ENCODE data around the gene TOP3B.
"Not testable (repeated sequence)": the region's sequence is repeated elsewhere in the genome, so short reads cannot be mapped to it uniquely, and the experiment has no call there.

Gene TOP3B

GRCh38 chr22:21915624-21916308 lies 66.8 kb downstream of the TOP3B start:
- Histone ChIP-seq H3K9me3 (ENCODE audit: control insufficient read depth, low read length) (no peaks in the 10 kb centered on the region), H3K9ac (ENCODE audit: low read length) (no peak overlapping the region), H3K4me2 (ENCODE audit: low read length, poor library complexity, severe bottlenecking) (no peak overlapping the region), H3K27me3 (ENCODE audit: control insufficient read depth in 1 of 2, insufficient read depth in 1 of 2, low read length in 2 of 2) (no peaks in the 10 kb centered on the region), H2BK12ac (ENCODE audit: low read length in 2 of 2) (peak overlapping the region in 1 of 2 experiments; percentile 32), H3K4ac (ENCODE audit: low read depth in 1 of 2, low read length in 2 of 2) (no peak overlapping the region), H2BK5ac (ENCODE audit: low read depth, low read length, poor library complexity, severe bottlenecking) (no peak overlapping the region), H2BK15ac (ENCODE audit: low read depth, poor library complexity, severe bottlenecking) (no peak overlapping the region), H2AK5ac (ENCODE audit: low read length, severe bottlenecking) (no peak overlapping the region), H4K91ac (ENCODE audit: low read length) (no peak overlapping the region), H3K79me1 (replicated peaks; ENCODE audit: low read length, poor library complexity, severe bottlenecking) (no peaks in the 10 kb centered on the region), H3K23ac (ENCODE audit: low read length in 2 of 2) (no peak overlapping the region), H2BK120ac (ENCODE audit: low read depth, low read length) (no peak overlapping the region), H3K36me3 (ENCODE audit: control insufficient read depth in 1 of 2, insufficient read depth in 2 of 2, low read depth in 1 of 2, low read length in 2 of 2) (peaks cover 16 to 18% of the 10 kb centered on the region in 2 experiments), H3K4me1 (ENCODE audit: control insufficient read depth, insufficient read depth, low read depth, low read length) (peaks cover 7% of the 10 kb centered on the region), H4K8ac (ENCODE audit: low read length) (no peak overlapping the region), H3K14ac (ENCODE audit: low read length in 2 of 2) (no peak overlapping the region), H2AFZ (ENCODE audit: low read depth, low read length) (no peak overlapping the region), H3K18ac (ENCODE audit: low read depth in 1 of 2, low read length in 2 of 2) (no peak overlapping the region), H3K27ac (ENCODE audit: low read length, poor library complexity, severe bottlenecking) (no peak overlapping the region), H3K4me3 (ENCODE audit: insufficient read depth in 1 of 2, low read depth in 1 of 2, low read length in 2 of 2) (no peak overlapping the region)
- 86% methylated on average over 4 of the region's 4 CpGs for WGBS
- no peak for DNase-seq

GRCh38 chr22:21914033-21914642 lies 68.4 kb downstream of the TOP3B start:
- H3K14ac ChIP-seq (ENCODE audit: low read length in 2 of 2); H3K4me3 ChIP-seq (ENCODE audit: insufficient read depth in 1 of 2, low read depth in 1 of 2, low read length in 2 of 2); H3K4me1 ChIP-seq (ENCODE audit: control insufficient read depth, insufficient read depth, low read depth, low read length); H2BK12ac ChIP-seq (ENCODE audit: low read length in 2 of 2); H3K9ac ChIP-seq (ENCODE audit: low read length); H3K23ac ChIP-seq (ENCODE audit: low read length in 2 of 2); DNase-seq; H2AK5ac ChIP-seq (ENCODE audit: low read length, severe bottlenecking); H3K27me3 ChIP-seq (ENCODE audit: control insufficient read depth in 1 of 2, insufficient read depth in 1 of 2, low read length in 2 of 2); H4K8ac ChIP-seq (ENCODE audit: low read length); H4K91ac ChIP-seq (ENCODE audit: low read length); H3K4ac ChIP-seq (ENCODE audit: low read depth in 1 of 2, low read length in 2 of 2); H3K4me2 ChIP-seq (ENCODE audit: low read length, poor library complexity, severe bottlenecking); H3K18ac ChIP-seq (ENCODE audit: low read depth in 1 of 2, low read length in 2 of 2); H2BK15ac ChIP-seq (ENCODE audit: low read depth, poor library complexity, severe bottlenecking); H3K79me1 ChIP-seq (replicated peaks; ENCODE audit: low read length, poor library complexity, severe bottlenecking); H3K27ac ChIP-seq (ENCODE audit: low read length, poor library complexity, severe bottlenecking); H3K9me3 ChIP-seq (ENCODE audit: control insufficient read depth, low read length); H2BK120ac ChIP-seq (ENCODE audit: low read depth, low read length); H2BK5ac ChIP-seq (ENCODE audit: low read depth, low read length, poor library complexity, severe bottlenecking); H2AFZ ChIP-seq (ENCODE audit: low read depth, low read length); H3K36me3 ChIP-seq (ENCODE audit: control insufficient read depth in 1 of 2, insufficient read depth in 2 of 2, low read depth in 1 of 2, low read length in 2 of 2): not testable (repeated sequence)
- WGBS, result 100% methylated on average over 5 of the region's 8 CpGs

- not testable (repeated sequence) for H2AFZ ChIP-seq (ENCODE audit: low read depth, low read length); DNase-seq; H3K23ac ChIP-seq (ENCODE audit: low read length in 2 of 2); H3K4me1 ChIP-seq (ENCODE audit: control insufficient read depth, insufficient read depth, low read depth, low read length); H3K9ac ChIP-seq (ENCODE audit: low read length); H3K27ac ChIP-seq (ENCODE audit: low read length, poor library complexity, severe bottlenecking); H2BK12ac ChIP-seq (ENCODE audit: low read length in 2 of 2); H2BK5ac ChIP-seq (ENCODE audit: low read depth, low read length, poor library complexity, severe bottlenecking); H3K4me2 ChIP-seq (ENCODE audit: low read length, poor library complexity, severe bottlenecking); H4K91ac ChIP-seq (ENCODE audit: low read length); H3K4ac ChIP-seq (ENCODE audit: low read depth in 1 of 2, low read length in 2 of 2); H3K18ac ChIP-seq (ENCODE audit: low read depth in 1 of 2, low read length in 2 of 2); H3K27me3 ChIP-seq (ENCODE audit: control insufficient read depth in 1 of 2, insufficient read depth in 1 of 2, low read length in 2 of 2); H4K8ac ChIP-seq (ENCODE audit: low read length); H3K14ac ChIP-seq (ENCODE audit: low read length in 2 of 2); H2BK120ac ChIP-seq (ENCODE audit: low read depth, low read length); H3K4me3 ChIP-seq (ENCODE audit: insufficient read depth in 1 of 2, low read depth in 1 of 2, low read length in 2 of 2); H3K79me1 ChIP-seq (replicated peaks; ENCODE audit: low read length, poor library complexity, severe bottlenecking); H3K36me3 ChIP-seq (ENCODE audit: control insufficient read depth in 1 of 2, insufficient read depth in 2 of 2, low read depth in 1 of 2, low read length in 2 of 2); H3K9me3 ChIP-seq (ENCODE audit: control insufficient read depth, low read length); H2BK15ac ChIP-seq (ENCODE audit: low read depth, poor library complexity, severe bottlenecking); H2AK5ac ChIP-seq (ENCODE audit: low read length, severe bottlenecking)
- 86% methylated on average over 4 of the region's 4 CpGs for WGBS
Measured at GRCh38 chr22:21910367-21910766, 72.2 kb downstream of the TOP3B start.

- Histone ChIP-seq H3K9ac (ENCODE audit: low read length) (no peak overlapping the region), H3K4me1 (ENCODE audit: control insufficient read depth, insufficient read depth, low read depth, low read length) (no peaks in the 10 kb centered on the region), H2BK120ac (ENCODE audit: low read depth, low read length) (no peak overlapping the region), H3K79me1 (replicated peaks; ENCODE audit: low read length, poor library complexity, severe bottlenecking) (no peaks in the 10 kb centered on the region), H3K36me3 (ENCODE audit: control insufficient read depth in 1 of 2, insufficient read depth in 2 of 2, low read depth in 1 of 2, low read length in 2 of 2) (no peaks in the 10 kb centered on the region), H3K4me3 (ENCODE audit: insufficient read depth in 1 of 2, low read depth in 1 of 2, low read length in 2 of 2) (no peak overlapping the region), H3K27ac (ENCODE audit: low read length, poor library complexity, severe bottlenecking) (no peak overlapping the region), H2AFZ (ENCODE audit: low read depth, low read length) (no peak overlapping the region), H2AK5ac (ENCODE audit: low read length, severe bottlenecking) (no peak overlapping the region), H3K4me2 (ENCODE audit: low read length, poor library complexity, severe bottlenecking) (no peak overlapping the region), H4K91ac (ENCODE audit: low read length) (no peak overlapping the region), H3K9me3 (ENCODE audit: control insufficient read depth, low read length) (no peaks in the 10 kb centered on the region), H3K27me3 (ENCODE audit: control insufficient read depth in 1 of 2, insufficient read depth in 1 of 2, low read length in 2 of 2) (no peaks in the 10 kb centered on the region), H3K23ac (ENCODE audit: low read length in 2 of 2) (no peak overlapping the region), H2BK5ac (ENCODE audit: low read depth, low read length, poor library complexity, severe bottlenecking) (no peak overlapping the region), H4K8ac (ENCODE audit: low read length) (no peak overlapping the region), H2BK12ac (ENCODE audit: low read length in 2 of 2) (no peak overlapping the region), H3K4ac (ENCODE audit: low read depth in 1 of 2, low read length in 2 of 2) (no peak overlapping the region), H3K14ac (ENCODE audit: low read length in 2 of 2) (no peak overlapping the region), H3K18ac (ENCODE audit: low read depth in 1 of 2, low read length in 2 of 2) (no peak overlapping the region), H2BK15ac (ENCODE audit: low read depth, poor library complexity, severe bottlenecking) (no peak overlapping the region)
- WGBS, result 96% methylated on average over 2 of the region's 2 CpGs
- no peak for DNase-seq
Measured at GRCh38 chr22:21909871-21910270, 72.7 kb downstream of the TOP3B start.

Measured in mesenchymal stem cell (in vitro differentiated cells and primary cell).